WTC11 (cell line): ENCODE data around the gene GTF3C4. TPM values are rescaled to one million over a fixed set of nuclear protein-coding genes. Genes with fewer than 3 reads are reported as not detected.

Experiments used
- ATAC-seq: fragments of 200-7000 bp; cut with Tn5 transposase; 2 replicates; pipeline ENCODE4 v1.10.0; 2021; ENCODE audit warnings: mild to moderate bottlenecking, moderate library complexity
- CTCF ChIA-PET: fragments of 300-600 bp; sonication (Branson Sonifier 250); formaldehyde crosslinking; loops from one replicate; lab custom pipeline; 2021; ENCODE audit warnings: antibody characterized with exemption; lab: Charles Lee
- POLR2A ChIA-PET: fragments of 350-600 bp; sonication (Branson Sonifier 250); formaldehyde crosslinking; loops from one replicate; lab custom pipeline; 2021; ENCODE audit warnings: antibody characterized with exemption; lab: Charles Lee
- DNase-seq: peaks from one replicate; pipeline ENCODE4 v3.0.0; 2021; ENCODE audit warnings: low spot score
- H3K27ac Mint-ChIP-seq: 2 replicates; pipeline ENCODE4 v1.8.0; 2021; ENCODE audit warnings: mixed read lengths
- H3K27me3 Mint-ChIP-seq: 2 replicates; pipeline ENCODE4 v1.8.0; 2021; ENCODE audit warnings: low read depth, mild to moderate bottlenecking, moderate library complexity, mixed read lengths
- H3K36me3 Mint-ChIP-seq: 2 replicates; pipeline ENCODE4 v1.8.0; 2021; ENCODE audit warnings: mixed read lengths
- H3K4me1 Mint-ChIP-seq: 2 replicates; pipeline ENCODE4 v1.8.0; 2022; ENCODE audit warnings: mixed read lengths
- H3K4me3 Mint-ChIP-seq: 2 replicates; pipeline ENCODE4 v1.8.0; 2021; ENCODE audit warnings: mild to moderate bottlenecking, moderate library complexity, mixed read lengths
- H3K9me3 Mint-ChIP-seq: 2 replicates; pipeline ENCODE4 v1.8.0; 2021; ENCODE audit warnings: mixed read lengths
- E2F1 ChIP-seq: sonication (generic); formaldehyde crosslinking; IDR thresholded peaks from 2 replicates; pipeline ENCODE4 v1.8.0; 2022; ENCODE audit warnings: mild to moderate bottlenecking, missing genetic modification reagents
- ESRRA ChIP-seq: sonication (generic); formaldehyde crosslinking; IDR thresholded peaks from 2 replicates; pipeline ENCODE4 v1.8.1; 2022; ENCODE audit warnings: mild to moderate bottlenecking, missing genetic modification reagents, borderline replicate concordance
- GABPB1 ChIP-seq: sonication (generic); formaldehyde crosslinking; IDR thresholded peaks from 2 replicates; pipeline ENCODE4 v1.8.1; 2023; ENCODE audit warnings: mild to moderate bottlenecking, missing genetic modification reagents
- IRF2 ChIP-seq: sonication (generic); formaldehyde crosslinking; IDR thresholded peaks from 2 replicates; pipeline ENCODE4 v1.8.0; 2022; ENCODE audit warnings: low read depth, missing genetic modification reagents, borderline replicate concordance
- MLX ChIP-seq: sonication (generic); formaldehyde crosslinking; IDR thresholded peaks from 2 replicates; pipeline ENCODE4 v1.8.1; 2023; ENCODE audit warnings: mild to moderate bottlenecking, missing genetic modification reagents, moderate library complexity
- MXD4 ChIP-seq: fragments of 250-450 bp; sonication (Bioruptor Pico); IDR thresholded peaks from 2 replicates; pipeline ENCODE4 v1.8.0; 2021; ENCODE audit warnings: mild to moderate bottlenecking, moderate library complexity, borderline replicate concordance
- NFATC4 ChIP-seq: fragments of 250-450 bp; sonication (Bioruptor Pico); IDR thresholded peaks from 2 replicates; pipeline ENCODE4 v1.9.0; 2021; ENCODE audit warnings: mild to moderate bottlenecking
- NR1H2 ChIP-seq: sonication (generic); formaldehyde crosslinking; IDR thresholded peaks from 2 replicates; pipeline ENCODE4 v1.9.0; 2021; ENCODE audit warnings: mild to moderate bottlenecking, moderate library complexity, missing genetic modification reagents
- NR2C2 ChIP-seq: sonication (generic); formaldehyde crosslinking; IDR thresholded peaks from 2 replicates; pipeline ENCODE4 v1.8.0; 2022; ENCODE audit warnings: mild to moderate bottlenecking, missing genetic modification reagents
- PRDM15 ChIP-seq: sonication (generic); formaldehyde crosslinking; IDR thresholded peaks from 2 replicates; pipeline ENCODE4 v1.8.0; 2022; ENCODE audit warnings: missing genetic modification reagents
- SMAD4 ChIP-seq: sonication (generic); formaldehyde crosslinking; IDR thresholded peaks from 2 replicates; pipeline ENCODE4 v1.8.0; 2022; ENCODE audit warnings: mild to moderate bottlenecking, missing genetic modification reagents
- SOX15 ChIP-seq: fragments of 250-450 bp; sonication (Bioruptor Pico); IDR thresholded peaks from 2 replicates; pipeline ENCODE4 v1.9.0; 2021; ENCODE audit warnings: mild to moderate bottlenecking
- TCF7 ChIP-seq: sonication (generic); formaldehyde crosslinking; IDR thresholded peaks from 2 replicates; pipeline ENCODE4 v1.8.0; 2022; ENCODE audit warnings: mild to moderate bottlenecking, low read depth, missing genetic modification reagents, moderate library complexity
- TP53 ChIP-seq: sonication (generic); formaldehyde crosslinking; IDR thresholded peaks from 2 replicates; pipeline ENCODE4 v1.8.1; 2023; ENCODE audit warnings: mild to moderate bottlenecking, missing genetic modification reagents
- ZNF219 ChIP-seq: sonication (generic); formaldehyde crosslinking; IDR thresholded peaks from 2 replicates; pipeline ENCODE4 v1.8.0; 2023; ENCODE audit warnings: missing genetic modification reagents, mild to moderate bottlenecking, borderline replicate concordance
- ZNF317 ChIP-seq: sonication (generic); formaldehyde crosslinking; IDR thresholded peaks from 2 replicates; pipeline ENCODE4 v1.8.1; 2023; ENCODE audit warnings: low read depth, mild to moderate bottlenecking, moderate library complexity, missing genetic modification reagents, borderline replicate concordance
- ZNF532 ChIP-seq: fragments of 250-450 bp; sonication (Bioruptor Pico); IDR thresholded peaks from 2 replicates; pipeline ENCODE4 v1.9.0; 2021; ENCODE audit warnings: mild to moderate bottlenecking, borderline replicate concordance
- ZNF671 ChIP-seq: fragments of 250-450 bp; sonication (Bioruptor Pico); IDR thresholded peaks from 2 replicates; pipeline ENCODE4 v1.8.0; 2021; ENCODE audit warnings: mild to moderate bottlenecking
- total RNA-seq: library from RNA; stranded (reverse); gene quantifications from 3 replicates; pipeline ENCODE4 v1.2.3, GENCODE V29; 2021

The GTF3C4 gene
- total RNA-seq, 1 experiment from 2014 or later = 31.6 TPM

GRCh38 chr9:132697230-132697629 is 27.0 kb downstream of the GTF3C4 start:
- ChIA-PET CTCF (no interaction called here), POLR2A (no interaction called here)
- Mint-ChIP-seq H3K36me3 (peaks cover 31% of the 10 kb centered on the region), H3K4me1 (no peaks in the 10 kb centered on the region), H3K4me3 (no peak overlapping the region), H3K27me3 (peaks cover 6% of the 10 kb centered on the region), H3K9me3 (peaks cover 42% of the 10 kb centered on the region), H3K27ac (no peak overlapping the region)
- no peak for DNase-seq
- TF ChIP-seq NFATC4 (CRISPR knock-in tag) (no peak), ZNF317 (CRISPR knock-in tag) (peak; percentile 94)
- no peak for ATAC-seq

GRCh38 chr9:132698989-132699388 is 28.7 kb downstream of the GTF3C4 start:
- ATAC-seq (no peak), DNase-seq (no peak)
- TF ChIP-seq PRDM15 (CRISPR knock-in tag) = no peak
- TF ChIP-seq GABPB1 (CRISPR knock-in tag) = no peak
- TF ChIP-seq MLX (CRISPR knock-in tag) = no peak
- TF ChIP-seq SOX15 (CRISPR knock-in tag) = no peak
- no peak for TF ChIP-seq ZNF219 (CRISPR knock-in tag)
- no peak for TF ChIP-seq ZNF532 (CRISPR knock-in tag)
- TF ChIP-seq ZNF671 (CRISPR knock-in tag) = no peak
- no peak for TF ChIP-seq TP53 (CRISPR knock-in tag)
- TF ChIP-seq NR2C2 (CRISPR knock-in tag) = no peak
- TF ChIP-seq TCF7 (CRISPR knock-in tag) = no peak
- TF ChIP-seq NR1H2 (CRISPR knock-in tag) = no peak
- TF ChIP-seq E2F1 = no peak
- no peak for TF ChIP-seq ESRRA (CRISPR knock-in tag)
- no peak for TF ChIP-seq IRF2 (CRISPR knock-in tag)
- TF ChIP-seq SMAD4 = no peak
- TF ChIP-seq MXD4 = no peak
- ChIA-PET CTCF (interaction anchor here (0.5 kb wide), 2 partner anchors 35 to 37 kb away, joined by 3 read pairs; no protein-coding TSS in a partner anchor), POLR2A (no interaction called here)
- Mint-ChIP-seq H3K27ac (no peak overlapping the region), H3K27me3 (peaks cover 6% of the 10 kb centered on the region), H3K36me3 (peaks cover 34% of the 10 kb centered on the region), H3K4me1 (no peaks in the 10 kb centered on the region), H3K9me3 (peaks cover 49% of the 10 kb centered on the region), H3K4me3 (no peak overlapping the region)
